ENCODE results near the gene IFIT3. TPM values are rescaled to one million over a fixed set of nuclear protein-coding genes. Genes with fewer than 3 reads are reported as not detected.

The IFIT3 gene
- total and polyA plus RNA-seq, 9 of the 15 experiments (the other 6 are each of a cell fraction or from before 2014, with no cell fraction given) = 0.23 to 2.2 (median 0.77) TPM

DNA sequence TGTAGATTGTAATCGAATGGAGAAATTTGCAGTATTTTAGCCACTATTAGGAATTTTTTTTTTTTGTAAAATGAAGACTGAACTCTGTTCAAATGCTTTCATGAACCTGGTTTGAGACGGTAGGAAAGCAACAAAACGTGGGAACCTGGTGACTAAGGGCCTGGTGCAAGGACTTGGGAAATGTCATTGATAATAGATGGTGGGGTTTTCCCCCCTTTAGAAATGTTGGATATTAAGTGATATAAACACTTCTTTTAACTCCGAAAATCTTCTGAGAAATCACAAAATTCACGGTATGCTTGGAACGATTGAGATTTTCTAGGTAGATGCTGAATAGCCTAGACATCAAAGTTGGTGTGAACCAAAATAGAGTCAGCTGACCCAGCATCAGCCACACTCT is 19.5 kb upstream of the IFIT3 start:
- FAIRE-seq = no peak
- POLR2A ChIA-PET = no interaction called here
- TF ChIP-seq MTA2 (IDR thresholded peaks at IDR 0.05; ENCODE audit: low read depth) (no peak), SMAD3 (CRISPR knock-in tag; conservative IDR thresholded peaks at IDR 0.05) (no peak), CEBPB (tag; IDR thresholded peaks at IDR 0.05) (no peak), ZNF224 (CRISPR knock-in tag; IDR thresholded peaks at IDR 0.05) (no peak)
- TF ChIP-seq, protein P1, sequence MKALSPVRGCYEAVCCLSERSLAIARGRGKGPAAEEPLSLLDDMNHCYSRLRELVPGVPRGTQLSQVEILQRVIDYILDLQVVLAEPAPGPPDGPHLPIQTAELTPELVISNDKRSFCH (CRISPR knock-in tag; IDR thresholded peaks at IDR 0.05) = no peak
- TF ChIP-seq, protein P1 (tag; IDR thresholded peaks at IDR 0.05) = no peak
- TF ChIP-seq, protein P2, sequence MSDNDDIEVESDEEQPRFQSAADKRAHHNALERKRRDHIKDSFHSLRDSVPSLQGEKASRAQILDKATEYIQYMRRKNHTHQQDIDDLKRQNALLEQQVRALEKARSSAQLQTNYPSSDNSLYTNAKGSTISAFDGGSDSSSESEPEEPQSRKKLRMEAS (CRISPR knock-in tag; IDR thresholded peaks at IDR 0.05) = no peak
- TF ChIP-seq, protein P3, sequence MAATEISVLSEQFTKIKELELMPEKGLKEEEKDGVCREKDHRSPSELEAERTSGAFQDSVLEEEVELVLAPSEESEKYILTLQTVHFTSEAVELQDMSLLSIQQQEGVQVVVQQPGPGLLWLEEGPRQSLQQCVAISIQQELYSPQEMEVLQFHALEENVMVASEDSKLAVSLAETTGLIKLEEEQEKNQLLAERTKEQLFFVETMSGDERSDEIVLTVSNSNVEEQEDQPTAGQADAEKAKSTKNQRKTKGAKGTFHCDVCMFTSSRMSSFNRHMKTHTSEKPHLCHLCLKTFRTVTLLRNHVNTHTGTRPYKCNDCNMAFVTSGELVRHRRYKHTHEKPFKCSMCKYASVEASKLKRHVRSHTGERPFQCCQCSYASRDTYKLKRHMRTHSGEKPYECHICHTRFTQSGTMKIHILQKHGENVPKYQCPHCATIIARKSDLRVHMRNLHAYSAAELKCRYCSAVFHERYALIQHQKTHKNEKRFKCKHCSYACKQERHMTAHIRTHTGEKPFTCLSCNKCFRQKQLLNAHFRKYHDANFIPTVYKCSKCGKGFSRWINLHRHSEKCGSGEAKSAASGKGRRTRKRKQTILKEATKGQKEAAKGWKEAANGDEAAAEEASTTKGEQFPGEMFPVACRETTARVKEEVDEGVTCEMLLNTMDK (IDR thresholded peaks at IDR 0.05; ENCODE audit: borderline replicate concordance, insufficient read depth, low read depth, low read length, poor library complexity, severe bottlenecking) = no peak
- TF ChIP-seq, protein P4, sequence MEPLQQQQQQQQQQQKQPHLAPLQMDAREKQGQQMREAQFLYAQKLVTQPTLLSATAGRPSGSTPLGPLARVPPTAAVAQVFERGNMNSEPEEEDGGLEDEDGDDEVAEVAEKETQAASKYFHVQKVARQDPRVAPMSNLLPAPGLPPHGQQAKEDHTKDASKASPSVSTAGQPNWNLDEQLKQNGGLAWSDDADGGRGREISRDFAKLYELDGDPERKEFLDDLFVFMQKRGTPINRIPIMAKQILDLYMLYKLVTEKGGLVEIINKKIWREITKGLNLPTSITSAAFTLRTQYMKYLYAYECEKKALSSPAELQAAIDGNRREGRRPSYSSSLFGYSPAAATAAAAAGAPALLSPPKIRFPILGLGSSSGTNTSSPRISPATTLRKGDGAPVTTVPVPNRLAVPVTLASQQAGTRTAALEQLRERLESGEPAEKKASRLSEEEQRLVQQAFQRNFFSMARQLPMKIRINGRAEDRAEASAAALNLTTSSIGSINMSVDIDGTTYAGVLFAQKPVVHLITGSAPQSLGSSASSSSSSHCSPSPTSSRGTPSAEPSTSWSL (CRISPR knock-in tag; IDR thresholded peaks at IDR 0.05; ENCODE audit: borderline replicate concordance) = no peak

More for the DNA sequence above, 19.5 kb upstream of the IFIT3 start:
- Histone ChIP-seq H3K27me3 (ENCODE audit: control insufficient read depth in 2 of 2, insufficient read depth in 2 of 2, low read length in 2 of 2) (peaks cover 0 to 6% of the 10 kb centered on the region in 2 experiments; a peak in 2 of 5 replicates), H3K4me1 (replicated peaks in 1 of 2; ENCODE audit: control insufficient read depth in 2 of 2, insufficient read depth in 2 of 2, low read length in 2 of 2) (no peaks in the 10 kb centered on the region), H3K36me3 (ENCODE audit: control insufficient read depth, insufficient read depth, low read length) (no peaks in the 10 kb centered on the region), H3K9me3 (replicated peaks; ENCODE audit: control insufficient read depth, insufficient read depth, low read depth, low read length) (no peaks in the 10 kb centered on the region), H4K20me1 (replicated peaks; ENCODE audit: control insufficient read depth, insufficient read depth, low read length) (no peaks in the 10 kb centered on the region), H3K4me2 (ENCODE audit: insufficient read depth, low read length) (no peak overlapping the region), H3K27ac (ENCODE audit: extremely low read depth, low read depth, low read length) (no peak overlapping the region), H3K4me3 (no peak overlapping the region), H3K9ac (ENCODE audit: insufficient read depth in 1 of 2, low read depth in 2 of 2, low read length in 2 of 2) (no peak overlapping the region), H2AFZ (ENCODE audit: low read depth, low read length) (no peak overlapping the region), H3K9me1 (ENCODE audit: control insufficient read depth, insufficient read depth, low read length) (no peaks in the 10 kb centered on the region), H3K79me2 (ENCODE audit: control insufficient read depth, insufficient read depth, low read length) (no peaks in the 10 kb centered on the region)
- CTCF ChIA-PET (ENCODE audit: low intra/inter-chr PET ratio) = no interaction called here
- no TSS peak for BruUV-seq (replicated peaks)
- WGBS (ENCODE audit: insufficient coverage, low coverage, missing lambda C conversion rate) = 14% methylated on average over 6 of the region's 6 CpGs
- intact Hi-C loops (cut with micrococcal nuclease) (no loop called here), in situ Hi-C loops (cut with MboI) (no loop called here)
- ATAC-seq = no peak
- DNase-seq (ENCODE audit: extremely low read depth in 1 of 4, low spot score in 3 of 4) = no peak

Data from K562 (cell line).